Globus pallidus (tissue), 1 donor: ENCODE data around the gene B4GALT6.

Source experiments
- DNase-seq: peaks from one replicate; pipeline ENCODE4 v3.0.0-alpha.2; 2015; ENCODE audit warnings: low spot score

The B4GALT6 gene

DNA sequence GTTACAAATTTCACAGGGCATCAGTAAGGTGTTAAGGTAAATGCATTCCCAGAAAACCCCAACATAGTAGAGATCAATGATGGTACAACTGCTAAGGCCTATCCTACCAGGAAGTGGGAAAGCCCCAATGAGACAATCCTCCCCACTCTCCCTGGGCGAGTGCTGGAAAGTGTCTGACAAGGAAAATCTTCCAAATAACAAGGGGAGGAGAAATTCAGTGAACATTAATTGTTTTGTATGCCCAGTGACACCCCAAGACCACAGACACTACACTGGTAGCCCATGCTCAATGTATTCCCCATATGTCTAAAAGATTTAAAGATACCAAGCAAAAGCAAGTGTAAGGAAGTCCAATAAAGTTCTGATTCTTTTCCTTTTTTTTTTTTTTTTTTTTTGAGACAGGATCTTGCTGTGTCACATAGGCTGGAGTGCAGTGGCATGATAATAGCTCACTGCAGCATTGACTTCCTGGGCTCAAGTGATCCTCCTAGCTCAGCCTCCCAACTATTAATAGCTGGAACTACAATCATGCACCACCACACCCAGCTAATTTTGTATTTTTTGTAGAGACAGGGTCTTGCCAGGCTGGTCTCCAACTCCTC lies 24.7 kb downstream of the B4GALT6 start:
- DNase-seq = no peak

DNA sequence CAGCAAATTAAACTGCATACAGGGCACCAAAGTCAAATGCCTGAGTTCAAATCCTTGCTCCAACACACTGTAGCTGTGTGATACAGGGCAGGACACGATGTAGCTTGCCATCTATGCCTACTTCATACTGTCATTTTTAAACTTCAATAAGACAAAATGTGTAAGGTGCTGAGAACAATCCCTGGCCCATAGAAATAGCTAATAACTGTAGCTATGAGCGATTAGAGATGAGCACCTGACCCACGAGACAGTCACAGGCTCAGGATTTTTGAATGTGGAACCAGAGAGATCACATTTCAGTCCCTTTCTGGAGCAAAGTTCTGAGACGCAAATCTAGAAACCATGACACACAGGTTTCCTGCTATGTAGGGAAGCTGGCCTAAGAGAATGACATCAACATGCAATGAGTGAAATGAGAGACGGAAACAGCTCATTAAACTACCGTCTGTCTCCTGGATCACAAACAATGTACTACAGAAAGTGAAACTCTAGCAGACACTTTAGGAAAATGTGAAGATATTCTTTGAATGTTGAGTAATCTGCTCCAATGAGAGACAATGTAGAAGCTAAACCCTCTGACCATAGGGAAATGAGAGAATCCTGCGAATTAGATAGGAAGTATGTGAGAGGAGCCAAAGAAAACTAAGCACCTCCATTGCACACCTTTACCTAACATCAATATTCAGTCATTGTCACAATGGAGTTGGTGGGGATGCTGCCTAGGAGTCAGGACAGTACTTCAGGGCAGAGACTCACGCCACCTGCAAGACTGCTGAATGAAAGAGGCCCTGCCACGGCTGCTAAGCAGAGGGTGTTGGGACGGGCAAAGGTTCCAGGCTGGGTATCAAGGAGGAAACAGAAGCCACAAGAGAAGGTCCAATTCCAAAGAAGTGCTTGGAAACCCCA lies 25.5 kb downstream of the B4GALT6 start:
- no peak for DNase-seq

DNA sequence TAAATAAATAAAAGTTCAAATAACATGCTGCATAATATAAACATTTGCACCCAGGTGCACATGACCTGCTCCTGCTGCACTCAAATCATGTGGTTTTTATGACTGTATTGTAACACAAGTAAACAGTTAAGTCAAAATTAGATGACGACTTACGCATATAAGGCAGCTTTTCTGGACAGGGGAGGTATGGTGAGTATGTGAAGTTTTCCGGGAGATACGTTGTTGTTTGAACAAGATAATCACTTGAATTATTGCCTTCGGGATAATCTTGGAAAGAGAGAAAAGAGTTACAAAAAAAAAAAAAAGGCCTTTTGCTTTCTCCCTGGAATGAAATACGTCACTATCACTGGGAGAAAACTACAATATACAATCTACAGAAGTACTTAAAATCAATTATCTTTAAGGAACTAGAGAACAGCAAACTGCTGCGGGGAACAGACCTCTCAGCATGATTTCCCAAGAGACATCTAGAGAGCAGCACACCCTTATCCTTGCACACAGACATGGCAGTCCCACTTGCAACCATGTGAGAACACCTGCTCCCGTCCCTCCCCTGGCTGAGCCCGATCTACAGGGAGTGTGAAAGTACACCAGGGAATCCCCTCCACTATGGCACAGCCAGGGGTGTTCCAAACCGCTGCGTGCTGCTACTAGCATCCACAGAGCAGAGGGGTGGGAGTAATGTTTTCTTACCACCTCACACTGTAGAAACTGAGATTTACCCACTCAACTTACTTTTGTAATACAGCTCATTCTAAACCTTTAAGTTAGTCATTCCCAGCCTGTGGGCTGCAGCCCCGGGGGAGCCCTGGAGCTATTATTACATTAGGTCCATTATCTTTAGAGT lies 26.3 kb downstream of the B4GALT6 start:
- no peak for DNase-seq

DNA sequence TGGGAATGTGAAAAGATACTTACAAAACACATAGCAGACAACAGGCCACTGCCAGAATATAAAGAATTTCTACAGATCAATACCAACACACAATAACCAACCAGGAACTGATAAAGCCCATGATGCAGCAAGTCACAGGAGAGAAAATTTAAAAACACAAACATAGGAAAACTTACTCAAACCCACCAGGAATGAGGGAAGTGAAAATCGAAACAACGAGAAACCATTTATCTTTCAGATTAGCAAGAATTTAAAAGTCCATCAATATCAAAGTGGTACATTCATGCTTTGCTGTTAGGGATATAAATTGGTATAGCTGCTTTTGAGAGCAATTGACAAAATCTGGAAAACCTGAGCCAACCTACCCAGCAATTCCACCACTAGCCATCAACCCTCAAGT lies 27.6 kb downstream of the B4GALT6 start:
- no peak for DNase-seq

DNA sequence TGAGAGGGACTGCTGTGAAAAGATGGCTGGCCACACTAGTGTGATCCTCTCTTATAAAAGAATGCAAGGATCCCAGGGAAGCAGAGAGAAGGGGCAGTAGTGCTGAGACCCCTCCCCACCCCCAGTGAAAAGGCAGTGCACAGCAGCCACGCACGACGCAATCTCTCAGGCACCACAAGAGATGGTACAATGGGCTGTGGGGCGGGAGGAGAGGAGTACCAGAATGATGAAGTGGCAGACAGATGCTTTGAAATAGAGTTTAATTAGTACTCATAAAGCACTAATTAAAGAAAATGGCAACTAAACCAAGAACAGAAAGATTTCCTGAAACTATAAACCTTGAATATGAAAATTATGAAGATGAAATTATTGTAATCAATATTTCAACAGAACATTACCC lies 29.0 kb downstream of the B4GALT6 start:
- no peak for DNase-seq

DNA sequence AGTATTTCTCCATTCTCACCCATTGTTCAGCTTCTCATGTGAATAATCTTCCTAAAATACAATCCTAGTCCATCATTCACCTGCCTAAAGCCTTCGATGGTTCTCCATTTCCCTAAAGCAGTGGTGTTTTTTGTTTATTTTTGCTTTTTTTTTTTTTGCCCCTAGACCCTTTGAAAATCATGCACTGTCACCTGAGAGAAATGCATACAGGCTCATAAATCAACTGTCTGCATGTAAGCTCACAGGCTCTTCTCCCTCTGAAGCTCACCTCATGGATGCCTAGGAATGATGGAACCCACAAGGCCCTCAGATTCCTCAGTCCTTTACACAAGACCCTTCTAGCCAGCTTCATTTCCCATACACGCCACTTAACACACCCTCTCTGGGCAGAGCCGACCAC lies 31.5 kb downstream of the B4GALT6 start:
- DNase-seq = no peak

DNA sequence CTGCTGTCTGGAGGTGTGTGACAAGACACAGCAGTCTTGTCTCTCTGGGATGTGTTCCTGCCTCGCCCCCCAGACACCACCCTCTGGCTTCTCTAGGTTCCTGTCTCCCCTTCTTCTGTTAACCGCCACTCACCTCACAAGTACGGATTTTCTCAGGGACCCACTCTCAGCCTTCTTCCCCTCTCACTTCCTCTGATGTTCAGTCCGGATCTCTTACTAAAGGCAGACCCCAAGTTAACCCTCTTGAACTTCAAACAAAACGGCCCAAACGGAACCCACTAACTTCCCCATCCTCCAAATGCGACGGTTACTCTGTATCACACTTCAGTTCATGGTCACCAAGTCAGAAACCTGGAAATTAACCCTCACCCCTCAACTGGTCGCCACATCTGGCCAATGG lies 32.0 kb downstream of the B4GALT6 start:
- DNase-seq = no peak

DNA sequence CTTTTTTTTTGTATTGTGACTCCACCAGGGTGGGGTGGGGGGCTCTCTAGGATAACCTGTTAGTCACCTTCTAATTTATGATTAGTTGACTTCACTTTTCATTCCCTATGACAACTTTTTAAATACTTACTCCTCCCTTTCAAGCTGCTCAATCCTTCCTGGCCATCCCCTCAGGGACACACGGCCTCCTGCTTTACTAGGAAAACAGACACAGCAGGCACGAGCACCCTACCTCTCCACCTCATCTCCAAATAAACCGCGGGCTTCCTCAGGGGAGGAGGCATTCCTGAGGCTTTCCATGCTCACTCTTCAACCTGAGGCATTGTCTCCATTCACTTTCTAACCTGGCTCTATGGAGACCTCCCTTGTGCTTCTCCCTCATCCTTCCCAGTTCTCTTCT lies 33.0 kb downstream of the B4GALT6 start:
- DNase-seq = no peak

DNA sequence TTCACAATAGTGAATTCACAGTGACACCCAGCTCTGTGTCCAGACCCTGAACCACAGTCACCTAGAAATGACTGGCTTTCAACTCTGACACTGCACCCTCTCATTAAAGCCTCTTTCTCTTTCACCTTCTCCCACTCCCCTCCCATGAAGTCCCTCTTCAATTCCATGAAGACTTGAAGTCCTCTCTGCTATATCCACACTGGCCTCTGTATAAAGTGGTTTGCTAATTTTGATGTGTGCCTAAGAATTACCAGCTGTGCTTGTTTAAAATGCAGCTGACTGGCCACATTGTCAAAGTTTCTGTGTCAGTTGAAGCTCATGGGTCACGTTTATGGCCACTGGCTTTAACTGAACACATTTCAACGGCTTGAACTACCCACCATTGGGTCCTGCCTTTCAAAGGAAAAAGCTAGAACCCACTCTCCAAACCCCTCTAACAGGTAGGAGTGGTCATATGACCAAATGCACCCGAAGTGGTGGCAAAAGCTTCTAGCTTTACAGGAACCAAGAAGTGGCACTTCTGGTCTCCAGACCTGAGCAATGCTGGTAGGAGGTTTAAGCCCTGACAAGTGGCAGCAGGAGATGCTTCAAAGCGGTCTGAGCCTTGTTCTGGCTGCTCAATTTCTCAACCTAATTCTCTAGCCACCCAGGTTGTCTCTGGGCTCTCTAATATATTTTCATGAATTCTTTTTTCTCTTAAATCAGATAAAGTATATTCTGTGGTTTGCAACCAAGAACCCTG lies 34.2 kb downstream of the B4GALT6 start:
- DNase-seq = no peak

DNA sequence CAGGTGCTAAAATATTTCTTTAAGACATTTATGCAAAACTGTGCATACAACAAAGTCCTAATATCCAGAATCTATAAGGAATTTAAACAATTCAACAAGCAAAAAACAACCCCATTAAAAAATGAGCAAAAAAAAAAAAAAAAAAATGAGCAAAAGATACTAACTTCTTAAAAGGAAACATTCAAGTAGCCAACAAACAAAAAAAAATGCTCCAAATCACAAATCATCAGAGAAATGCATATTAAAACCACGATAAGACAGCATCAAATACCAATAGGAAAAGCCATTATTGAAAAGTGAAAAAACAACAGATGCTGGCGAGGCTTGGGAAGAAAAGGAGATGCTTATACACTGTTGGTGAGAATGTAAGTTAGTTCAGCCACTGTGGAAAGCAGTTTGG lies 34.9 kb downstream of the B4GALT6 start:
- no peak for DNase-seq

DNA sequence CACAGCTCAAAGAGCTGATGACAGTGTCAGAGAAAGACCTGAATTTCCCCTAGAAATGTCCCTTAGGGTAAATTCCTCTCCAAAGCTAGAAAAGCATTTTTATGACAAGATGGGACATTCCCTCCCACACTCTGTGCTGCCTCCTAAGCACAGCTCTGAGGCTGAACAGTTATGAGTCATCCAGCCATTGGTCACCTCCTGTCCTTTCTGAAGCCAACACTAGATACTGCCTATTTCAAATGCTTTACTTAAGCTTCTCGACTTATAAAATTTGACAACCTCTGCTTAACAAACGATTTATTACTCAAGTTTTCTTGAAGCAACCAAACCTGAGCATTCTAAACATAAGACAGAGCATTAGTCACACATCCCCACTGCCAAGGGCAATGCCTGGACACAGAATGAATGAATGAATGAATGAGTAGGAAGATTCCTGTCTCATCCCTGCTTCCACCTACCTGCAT lies 35.4 kb downstream of the B4GALT6 start:
- no peak for DNase-seq

DNA sequence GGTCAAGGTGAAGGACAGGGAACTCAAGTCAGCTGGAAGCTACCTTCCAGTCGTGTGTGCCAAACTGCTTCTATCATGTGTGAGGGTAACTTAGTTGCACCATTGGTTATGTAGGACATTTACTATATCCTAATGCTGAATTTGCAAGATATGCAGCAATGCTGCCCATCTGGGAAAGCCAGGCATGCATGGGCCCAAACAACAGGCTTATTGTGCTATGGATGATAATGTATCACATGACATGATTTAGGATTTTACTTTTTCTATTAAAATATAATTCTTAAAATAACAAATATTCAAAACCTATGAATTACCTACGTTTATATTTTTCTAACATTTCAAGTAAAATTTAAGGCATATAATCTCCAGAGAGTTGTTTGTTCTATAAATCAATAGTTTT lies 35.9 kb downstream of the B4GALT6 start:
- DNase-seq = no peak

DNA sequence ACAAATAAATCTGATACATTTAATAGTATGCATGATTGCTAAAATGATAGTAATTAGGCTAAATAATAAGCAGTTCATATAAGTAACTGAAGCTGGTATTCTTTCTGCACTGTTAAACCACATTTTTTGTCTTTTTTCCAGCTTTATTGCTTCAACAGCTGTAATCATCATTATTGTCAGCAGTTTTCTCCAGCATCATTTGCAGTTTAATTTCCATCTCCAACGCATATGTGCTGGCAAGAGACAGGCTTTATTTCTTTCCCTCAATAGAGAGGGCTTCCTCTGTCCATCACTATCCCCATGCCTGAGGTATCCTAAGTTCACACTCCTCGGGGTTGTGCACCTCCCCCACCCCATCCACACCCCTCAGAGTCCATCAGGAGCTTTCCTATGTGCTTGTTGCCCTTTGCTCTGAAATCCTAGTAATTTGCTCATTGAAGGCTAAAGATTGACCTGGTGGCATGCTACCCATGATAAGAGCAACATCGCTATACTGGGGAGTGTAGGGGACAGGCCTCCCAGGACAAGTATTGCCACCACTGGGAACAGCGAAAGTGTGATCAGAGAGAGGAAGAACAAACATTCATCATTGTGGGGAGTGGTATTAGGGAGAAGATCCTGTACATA lies 37.1 kb downstream of the B4GALT6 start:
- DNase-seq = no peak

DNA sequence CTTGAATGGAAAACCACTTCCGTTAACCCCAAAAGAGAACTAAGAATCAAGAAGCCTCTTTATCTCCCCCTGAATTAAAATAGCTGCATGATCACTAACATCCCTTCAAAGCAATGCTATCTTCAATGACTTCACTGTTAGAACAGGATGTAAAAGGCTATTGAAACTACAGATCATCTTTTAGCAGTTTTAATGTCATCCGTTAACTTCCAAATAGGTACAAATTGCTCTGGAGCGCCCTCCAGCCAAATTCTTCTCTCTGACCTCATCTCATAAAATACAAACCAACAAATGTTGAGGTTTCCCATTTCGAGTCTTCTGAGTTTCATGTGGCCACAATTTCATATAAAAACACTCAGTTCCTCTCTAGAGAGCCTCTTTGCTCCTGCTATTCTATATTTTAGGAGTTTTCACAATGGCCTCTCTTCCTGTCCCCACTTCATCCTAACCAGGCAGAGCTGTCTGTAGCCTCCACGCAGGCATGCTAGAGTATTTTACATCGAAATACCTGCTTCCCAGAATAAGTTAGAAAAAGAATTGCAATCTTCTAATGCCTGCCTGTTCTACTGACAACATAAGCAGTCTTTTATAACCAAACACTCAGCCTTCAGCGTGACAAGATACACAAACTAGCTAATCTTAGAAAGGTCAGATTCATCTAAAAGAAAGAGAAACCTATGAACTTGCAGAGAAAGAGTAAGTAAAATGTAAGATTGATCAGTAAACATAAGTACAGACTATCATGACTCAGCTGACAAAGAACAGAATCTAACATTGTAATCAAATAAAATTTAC lies 37.9 kb downstream of the B4GALT6 start:
- no peak for DNase-seq

DNA sequence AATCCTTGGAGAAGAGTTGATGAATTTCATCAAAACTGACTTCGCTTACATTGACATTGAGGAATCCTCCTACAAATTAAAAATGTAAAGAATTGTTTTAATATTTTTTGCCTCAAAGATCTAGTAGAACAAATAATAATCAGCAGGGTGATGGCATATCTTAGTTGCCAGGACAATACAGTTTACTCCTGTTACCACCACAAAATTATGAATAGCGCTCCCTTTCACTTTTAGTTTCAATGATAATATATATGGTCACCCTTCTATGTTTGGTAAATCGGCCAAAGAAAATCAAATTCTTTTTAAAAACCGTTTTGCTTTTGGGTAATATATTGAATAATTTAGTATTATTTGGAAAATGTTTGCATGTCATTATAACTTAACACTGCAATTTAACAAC lies 39.0 kb downstream of the B4GALT6 start:
- no peak for DNase-seq

DNA sequence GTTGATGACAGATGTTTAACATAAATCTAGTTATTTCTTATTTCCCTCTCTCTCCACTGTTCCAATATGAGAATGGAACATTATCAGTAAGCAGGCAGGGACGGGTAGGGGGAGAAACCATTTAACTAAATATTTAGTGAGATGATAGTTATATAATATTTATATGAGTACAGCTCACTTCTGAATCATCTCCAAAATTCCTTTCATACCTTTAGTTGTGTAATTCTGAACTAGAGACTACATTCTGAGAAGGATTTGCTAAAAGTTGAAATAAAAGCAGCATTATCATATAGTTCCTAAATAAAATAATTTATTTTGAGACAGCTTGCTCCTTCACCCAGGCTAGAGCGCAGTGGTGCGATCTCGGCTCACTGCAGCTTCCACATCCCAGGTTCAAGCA lies 41.4 kb downstream of the B4GALT6 start:
- DNase-seq = no peak

DNA sequence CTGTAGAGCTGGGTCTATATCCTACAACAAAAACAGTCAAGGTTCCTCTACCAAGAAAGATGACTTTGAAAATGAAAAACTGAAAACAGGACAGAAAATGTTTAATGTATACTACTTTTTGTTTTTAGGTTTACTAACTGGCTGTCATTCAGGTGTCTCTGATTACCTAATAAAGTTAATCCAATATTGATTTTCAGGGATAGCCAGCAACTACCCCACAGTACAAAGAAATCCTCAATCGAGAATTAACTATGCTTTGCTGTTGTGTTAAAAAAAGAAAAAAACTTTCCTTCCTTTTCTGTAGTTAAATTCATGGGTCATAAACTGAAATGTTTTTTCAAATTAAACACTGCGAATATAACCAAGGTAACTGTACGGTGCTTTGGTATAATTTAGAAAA lies 46.9 kb downstream of the B4GALT6 start:
- no peak for DNase-seq

DNA sequence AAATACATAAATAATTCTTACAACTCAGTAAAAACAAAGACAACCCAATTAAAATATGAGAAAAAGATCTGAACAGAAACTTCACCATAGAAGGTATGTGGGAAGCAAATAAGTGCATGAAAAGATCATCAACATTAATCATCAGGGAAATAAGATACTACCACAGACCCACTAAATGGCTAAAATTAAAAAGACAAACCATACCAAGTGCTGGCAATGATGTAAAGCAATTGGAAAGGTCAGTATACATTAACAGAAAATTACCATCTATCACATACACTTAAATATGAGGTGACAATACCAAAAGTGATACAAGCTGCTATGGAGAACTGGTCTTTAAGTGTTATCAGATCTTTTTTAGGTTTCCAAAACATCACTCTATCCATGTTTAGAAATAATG lies 48.0 kb downstream of the B4GALT6 start:
- no peak for DNase-seq

DNA sequence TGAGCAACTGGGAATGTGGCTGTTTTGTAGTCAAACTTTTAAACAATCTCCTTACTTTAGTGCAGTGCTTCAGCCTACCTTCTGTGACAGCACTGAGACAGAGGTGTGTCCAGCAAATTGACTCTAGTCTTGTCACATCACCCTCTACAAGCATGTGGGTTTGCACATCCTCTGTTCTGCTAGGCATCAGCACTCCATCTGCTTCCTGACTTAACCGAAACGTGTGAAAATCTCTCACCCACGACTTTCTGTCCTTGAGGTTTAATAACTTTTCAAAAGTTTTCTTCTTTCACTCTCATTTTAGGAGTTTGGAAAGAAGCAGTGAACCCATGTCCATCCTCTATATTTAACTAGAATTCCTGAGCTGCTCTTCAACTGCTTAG lies 50.1 kb downstream of the B4GALT6 start:
- DNase-seq = no peak

DNA sequence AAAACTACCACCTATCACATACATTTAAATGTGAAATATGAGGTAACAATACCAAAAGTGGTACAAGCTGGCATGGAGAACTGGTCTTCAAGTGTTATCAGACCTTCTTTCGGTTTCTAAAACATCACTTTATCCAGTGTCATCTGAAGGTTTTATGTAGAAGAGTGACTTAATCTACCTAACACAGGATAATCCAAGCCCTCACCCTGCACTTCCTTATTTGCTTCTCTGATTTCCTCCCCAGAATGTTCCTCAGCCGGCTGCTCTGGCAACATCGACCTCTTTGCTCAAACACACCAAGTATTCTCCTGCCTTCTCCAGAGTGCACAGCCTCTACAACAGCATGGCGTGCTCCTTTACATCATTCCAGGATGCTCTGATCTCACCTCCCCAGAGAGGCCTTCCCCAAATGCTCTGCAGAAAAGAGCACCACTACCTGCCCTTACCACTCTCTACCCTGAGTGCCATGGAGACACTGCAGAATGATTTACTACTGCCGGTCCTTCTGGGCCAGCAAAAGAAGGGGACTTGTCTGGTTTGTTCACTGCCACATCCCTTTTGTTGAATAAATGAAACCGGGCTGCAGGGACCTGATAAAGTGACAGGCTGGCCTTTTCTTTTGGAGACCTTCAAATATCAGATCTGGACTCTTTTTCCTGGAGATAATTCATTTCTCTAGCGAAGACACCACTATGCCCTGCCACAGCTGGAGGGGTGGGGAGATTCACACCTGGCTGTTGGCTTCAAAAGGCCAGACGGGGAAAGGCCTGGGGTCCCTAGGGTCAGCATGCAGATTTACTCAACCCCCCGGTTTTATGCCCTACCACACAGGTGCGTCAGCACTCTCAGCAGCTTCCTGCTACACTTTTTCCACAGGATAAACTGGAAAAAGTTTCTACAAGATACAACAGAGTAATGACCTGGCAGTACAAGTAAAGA lies 50.7 kb downstream of the B4GALT6 start:
- no peak for DNase-seq
